Putamen (tissue), 1 donor: ENCODE measurements around the gene TSSK2.
"Not testable (repeated sequence)": the region's sequence is repeated elsewhere in the genome, so short reads cannot be mapped to it uniquely, and the experiment has no call there.

Source experiments
- DNase-seq: peaks from one replicate; pipeline ENCODE4 v3.0.0-alpha.2; 2016; ENCODE audit warnings: low spot score

The TSSK2 gene

DNA sequence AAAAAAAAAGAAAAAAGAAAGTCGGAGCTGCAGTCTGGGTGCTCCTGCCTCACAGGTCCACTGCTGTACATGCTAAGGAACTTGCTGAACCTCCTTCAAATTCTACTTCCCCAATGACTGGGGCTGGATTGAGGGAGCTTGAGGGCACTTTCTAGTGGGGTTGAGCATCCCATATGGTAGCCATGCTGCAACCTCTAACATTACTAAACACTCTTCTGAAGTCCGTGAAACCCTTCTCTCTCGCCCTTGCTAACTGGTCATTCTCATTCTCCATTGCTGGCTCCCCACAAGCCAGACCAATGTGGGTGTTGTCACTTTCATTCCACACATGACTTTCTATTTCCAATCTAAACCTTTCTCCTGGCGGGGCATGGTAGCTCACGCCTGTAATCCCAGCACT lies 12.1 kb downstream of the TSSK2 start:
- DNase-seq, result no peak

DNA sequence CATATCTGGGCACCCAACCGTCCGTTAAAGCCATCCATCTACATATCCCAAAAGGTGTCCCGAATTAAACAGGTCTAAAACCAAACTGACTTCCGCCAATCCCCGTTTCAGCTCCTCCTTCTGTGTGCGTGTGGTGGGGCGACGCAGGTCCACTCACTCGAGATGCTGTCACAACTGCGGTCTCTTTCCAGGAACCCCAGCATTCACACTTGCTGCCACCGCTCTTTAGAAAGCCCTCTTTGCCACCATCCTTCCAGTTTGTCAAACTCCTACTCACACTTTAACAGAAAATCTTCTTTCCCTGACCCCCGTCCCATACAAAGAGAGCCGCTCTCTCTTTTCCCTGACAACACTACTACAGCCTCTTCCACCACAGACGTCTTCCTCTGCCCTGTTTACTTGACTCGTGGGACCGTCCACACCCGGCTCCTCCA lies 12.9 kb downstream of the TSSK2 start:
- no peak for DNase-seq

DNA sequence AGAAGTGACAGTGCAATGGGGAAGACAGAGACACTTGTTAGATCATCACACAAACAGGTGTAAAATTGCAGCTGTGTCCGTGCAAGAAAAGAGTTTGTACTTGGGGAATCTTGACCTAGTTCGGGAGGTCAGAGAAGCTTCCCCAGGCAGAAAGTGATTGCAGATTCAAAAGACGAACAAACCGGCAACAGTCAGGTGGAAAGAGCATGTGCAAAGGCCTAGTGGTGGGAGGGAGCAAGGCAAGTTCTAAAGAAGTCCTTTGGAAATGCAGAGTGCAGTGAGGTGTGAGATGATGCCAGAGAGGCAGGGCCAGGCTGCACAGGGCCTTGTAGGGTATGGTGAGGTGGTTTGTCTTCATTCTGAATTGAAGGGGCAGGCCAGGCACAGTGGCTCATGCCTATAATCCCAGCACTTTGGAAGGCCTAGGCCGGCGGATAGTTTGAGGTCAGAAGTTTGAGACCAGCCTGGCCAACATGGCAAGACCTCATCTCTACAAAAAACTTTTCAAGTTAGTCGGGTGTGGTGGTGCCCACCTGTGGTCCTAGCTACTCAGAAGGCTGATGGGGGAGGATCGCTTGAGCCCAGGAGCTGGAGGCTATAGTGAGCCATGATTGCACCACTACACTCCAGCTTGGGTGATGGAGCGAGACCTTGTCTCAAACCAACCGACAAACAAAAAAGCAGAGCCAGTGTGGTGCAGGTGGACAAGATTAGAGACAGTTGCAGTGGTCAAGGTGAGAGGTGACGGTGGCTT lies 15.3 kb downstream of the TSSK2 start:
- no peak for DNase-seq

DNA sequence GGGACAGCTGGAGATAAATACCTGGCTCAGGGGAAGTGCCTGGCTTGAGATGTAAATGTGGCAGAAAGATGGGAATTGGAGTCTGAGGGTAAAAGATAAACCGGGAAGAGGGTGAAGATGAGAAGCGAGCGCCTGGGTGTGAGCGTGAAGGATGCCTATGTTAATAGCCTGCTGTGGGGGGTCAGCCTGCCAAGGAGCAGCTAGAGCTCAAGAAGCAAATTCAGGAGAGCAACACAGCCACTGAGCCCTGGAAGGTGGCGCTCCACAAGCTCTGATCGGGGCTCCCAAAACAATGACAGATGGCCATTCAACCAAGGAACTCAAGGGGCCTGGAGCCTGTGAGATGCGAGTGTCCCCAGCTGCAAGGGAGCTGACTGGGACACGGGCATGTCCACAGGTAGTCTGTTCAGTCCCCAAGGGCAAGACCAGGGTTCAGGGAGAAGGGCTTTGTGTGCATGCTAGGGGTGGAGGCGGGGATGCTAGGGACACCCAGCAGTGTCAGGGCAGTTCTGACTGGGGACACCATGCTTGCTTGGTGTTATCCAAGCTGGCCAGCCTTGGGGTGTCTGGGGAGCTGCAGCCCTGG lies 16.2 kb downstream of the TSSK2 start:
- no peak for DNase-seq

DNA sequence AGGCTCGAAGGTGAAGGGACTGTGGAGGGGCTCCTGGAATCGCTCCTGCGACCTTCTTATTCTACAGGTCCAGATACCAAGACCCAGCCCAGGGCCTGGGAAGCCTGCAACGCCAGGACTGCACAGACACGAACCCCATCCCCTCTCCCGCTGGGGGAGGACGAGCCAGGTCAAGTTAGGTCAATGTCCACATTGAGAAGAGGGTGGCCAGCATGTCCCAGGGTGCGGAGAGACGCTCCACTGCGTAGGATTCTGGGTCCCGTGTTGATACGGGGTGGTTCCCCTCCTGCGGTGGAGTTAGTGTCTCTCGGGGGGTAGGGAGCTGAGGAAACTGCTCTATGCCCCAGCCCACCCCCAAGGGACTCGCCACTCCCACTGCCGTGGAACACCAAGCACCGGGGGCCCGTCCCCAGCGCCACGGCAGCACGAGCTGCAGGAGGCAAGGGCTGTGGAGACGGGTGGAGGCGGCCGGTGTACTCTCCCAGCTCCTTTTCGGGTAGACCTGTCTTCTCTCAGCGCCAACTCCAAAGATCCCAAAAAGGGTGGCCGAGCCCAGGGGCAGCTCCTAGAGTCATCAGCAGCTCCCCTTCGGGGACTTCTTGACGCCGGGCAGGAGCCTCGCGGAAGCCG lies 17.4 kb downstream of the TSSK2 start:
- no peak for DNase-seq

DNA sequence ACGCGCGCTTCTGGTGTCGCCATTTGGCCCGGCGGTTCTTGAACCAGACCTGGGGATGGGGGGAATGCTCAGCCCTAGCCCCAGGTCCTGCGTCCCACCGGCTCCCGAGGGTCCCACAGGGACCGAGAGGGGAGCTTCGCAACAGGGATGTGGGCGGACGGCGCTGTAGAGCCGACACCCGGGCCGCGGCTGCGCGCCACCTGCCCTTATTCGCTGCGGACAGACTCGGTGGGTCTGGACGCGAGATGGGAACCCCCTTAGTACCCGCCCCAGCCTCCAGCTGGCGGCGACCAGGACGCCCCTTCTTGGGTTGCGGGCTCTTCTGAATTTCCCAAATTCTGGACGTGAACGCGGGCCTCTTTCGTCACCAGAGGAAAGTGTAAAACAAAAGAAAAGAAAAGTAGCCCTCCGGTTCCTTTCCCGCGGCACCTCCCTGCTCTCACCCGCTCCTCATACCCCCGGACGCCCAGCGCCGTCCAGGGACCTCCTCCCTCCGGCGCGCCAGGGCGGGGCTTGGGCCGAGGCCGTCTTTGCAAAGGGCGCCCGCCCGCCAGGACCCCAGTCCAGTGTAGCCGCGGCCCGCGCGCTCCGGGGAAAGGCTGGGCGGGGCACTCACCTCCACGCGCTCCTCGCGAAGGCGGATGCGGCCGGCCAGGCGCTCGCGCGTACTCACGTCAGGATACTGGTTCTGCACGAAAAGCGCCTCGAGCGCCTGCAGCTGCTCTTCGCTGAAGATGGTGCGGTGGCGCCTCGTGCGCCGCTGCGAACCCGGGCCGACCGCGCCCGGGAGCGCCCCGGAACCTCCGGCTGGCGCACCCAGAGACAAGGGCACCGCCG lies 18.2 kb downstream of the TSSK2 start:
- no peak for DNase-seq

DNA sequence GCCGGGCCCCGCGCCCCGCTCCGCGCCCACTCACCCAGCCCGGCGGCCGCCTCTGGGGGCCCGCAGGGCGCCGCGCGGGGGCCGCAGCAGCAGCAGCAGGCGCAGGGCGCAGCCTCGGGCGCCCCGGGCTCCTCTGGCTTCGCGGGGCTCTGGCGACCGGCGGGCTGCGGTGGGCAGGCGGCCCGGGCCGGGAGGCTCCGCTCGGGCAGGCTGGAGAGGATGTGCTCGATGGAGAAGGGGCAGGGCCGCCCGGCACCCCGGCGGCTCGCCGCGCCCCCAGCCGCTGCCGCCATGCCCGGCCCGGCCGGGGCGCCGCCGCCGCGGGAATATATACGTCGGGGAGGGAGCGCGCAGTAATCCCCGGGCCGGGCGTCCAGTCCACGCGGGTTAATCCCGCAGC lies 18.9 kb downstream of the TSSK2 start, which contains the start of gene GSC2:
Gene GSC2, minus strand, starts transcription at position 302 of the 400 bp plus-strand sequence. Its CDS starts 9 bp downstream, at position 293.
- DNase-seq, result no peak

DNA sequence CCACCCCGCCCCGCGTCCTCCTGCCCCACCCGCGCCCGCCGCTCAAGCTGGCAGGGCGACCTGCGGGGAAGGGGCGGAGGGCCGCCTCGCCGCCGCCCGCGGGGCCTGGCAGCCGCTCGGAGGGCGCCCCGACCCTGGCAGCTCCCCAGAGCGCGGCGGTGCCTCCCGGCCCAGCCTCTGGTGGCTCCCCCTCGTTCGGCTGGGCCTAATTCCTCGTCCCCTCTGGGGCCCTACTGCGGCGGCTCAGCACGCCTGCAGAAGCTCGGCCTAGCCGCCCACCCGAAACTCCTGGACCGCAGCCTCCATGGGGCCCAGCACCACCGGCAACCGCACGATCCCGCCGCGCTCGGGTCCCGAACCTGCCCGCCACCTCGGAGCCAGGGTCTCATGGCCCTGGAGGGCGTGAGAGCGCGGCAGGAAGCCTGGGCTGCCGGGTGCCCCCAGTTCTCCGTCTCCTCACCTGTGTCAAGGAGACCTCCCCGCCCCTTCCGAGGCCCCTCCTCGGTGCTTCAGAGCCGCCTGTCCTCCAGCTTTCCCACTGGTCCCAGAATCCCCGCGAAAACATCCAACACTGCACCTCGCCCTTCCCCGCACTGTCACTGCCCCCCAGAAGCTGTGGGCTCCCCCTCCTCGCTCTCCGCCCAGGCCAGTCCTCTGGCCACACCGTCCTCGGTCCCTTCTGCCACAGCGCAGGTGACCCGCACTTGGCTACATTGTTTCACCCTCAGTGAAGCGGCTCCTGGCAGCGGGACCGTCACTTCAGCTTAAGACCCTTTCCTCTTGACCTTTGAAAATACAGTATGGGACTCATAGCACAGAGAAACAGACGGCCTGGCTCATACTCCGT lies 19.6 kb downstream of the TSSK2 start:
- no peak for DNase-seq

DNA sequence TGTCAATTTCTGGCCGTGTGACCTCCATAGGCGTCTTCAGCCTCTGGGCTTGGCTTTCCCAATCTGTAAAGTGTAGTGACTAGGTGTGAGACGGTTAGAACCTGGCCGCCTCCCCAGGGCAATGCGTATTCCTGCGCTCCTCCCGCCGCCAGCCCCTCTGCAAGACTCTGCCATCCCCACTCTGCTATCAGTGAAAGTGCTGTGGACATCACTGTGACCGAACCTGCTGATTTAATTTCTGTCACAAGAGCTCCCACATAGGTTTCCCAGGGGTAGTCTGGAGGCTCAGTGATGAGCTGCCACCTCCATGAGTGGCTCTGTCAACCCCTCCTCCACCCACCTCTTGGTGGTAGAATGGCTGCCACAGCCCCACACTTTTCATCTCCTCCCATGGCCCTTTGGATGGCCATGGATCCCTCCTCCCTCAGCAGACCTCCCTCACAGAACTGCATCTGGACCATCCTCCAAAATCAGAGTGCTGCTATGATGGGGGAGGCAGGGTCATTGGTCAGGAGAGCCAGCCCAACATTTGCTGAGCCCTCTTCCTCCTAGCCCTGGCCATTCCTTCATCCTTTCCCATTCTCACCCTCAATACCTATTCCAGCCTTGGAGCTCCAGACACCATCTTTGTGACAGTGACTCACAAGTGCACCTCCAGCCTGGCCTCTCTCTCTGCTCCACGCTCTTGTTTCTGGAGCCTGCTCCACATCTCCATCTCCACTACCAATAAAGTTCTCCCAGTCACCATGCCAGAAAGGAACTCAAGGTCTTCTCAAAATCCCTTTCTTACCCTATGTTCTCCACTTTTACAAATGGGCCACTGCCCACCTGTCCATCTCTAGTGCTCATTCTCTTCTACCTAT lies 20.5 kb downstream of the TSSK2 start:
- no peak for DNase-seq

DNA sequence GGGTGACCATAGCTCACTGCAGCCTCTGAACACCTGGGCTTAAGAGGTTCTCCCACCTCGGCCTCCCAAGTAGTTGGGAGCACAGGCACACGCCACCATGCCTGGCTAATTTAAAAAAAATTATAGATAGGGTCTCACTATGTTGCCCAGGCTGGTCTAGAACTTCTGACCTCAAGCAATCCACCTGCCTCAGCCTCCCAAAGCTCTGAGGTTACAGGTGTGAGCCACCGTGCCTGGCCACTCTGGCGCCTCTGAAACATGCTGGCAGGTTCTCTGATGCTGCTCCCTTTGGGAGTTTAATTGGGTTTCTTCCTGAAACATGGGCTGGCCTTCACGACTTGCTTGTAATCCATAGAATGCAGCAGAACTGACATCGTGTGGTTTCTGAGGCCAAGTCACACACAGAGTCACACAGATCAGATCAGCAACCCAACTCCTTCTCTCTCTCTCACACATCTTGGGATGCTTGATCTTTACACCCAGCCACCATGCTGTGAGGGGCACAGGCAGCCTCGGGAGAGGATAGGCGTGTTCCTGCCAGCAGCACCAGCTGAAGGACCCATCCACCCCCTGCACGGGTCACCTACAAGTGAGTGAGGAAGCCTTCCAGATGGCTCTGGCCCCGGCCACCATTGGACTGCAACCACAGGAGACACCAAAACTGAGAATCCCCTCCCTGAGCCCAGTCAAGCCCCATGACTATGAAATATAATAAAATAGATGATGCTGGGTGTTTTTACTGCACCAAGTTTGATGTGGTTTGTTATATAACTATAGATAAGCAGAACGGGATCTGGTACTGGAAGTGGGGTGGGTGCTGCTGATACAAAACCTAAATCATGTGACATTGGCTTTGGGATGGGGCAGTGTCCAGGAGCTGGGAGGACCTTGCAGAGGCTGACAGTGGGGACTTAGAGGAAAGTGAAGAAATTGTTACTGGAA lies 22.1 kb downstream of the TSSK2 start:
- DNase-seq, result no peak

DNA sequence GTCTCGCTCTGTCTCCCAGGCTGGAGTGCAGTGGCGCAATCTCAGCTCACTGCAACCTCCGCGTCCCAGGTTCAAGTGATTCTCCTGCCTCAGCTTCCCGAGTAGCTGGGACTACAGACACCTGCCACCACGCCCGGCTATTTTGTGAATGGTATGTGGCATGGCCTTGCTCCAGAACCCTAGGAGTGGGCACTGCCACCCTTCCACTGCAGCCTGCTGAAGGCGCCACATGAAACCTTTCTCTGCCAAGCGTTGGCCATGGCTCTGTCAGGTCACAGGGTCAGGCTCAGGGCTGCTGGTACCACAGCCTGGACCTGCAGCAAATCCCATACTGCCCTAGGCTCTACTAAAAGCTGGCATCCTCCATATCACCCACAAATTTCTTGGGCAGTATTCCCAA lies 25.0 kb downstream of the TSSK2 start:
- not testable (repeated sequence) for DNase-seq

DNA sequence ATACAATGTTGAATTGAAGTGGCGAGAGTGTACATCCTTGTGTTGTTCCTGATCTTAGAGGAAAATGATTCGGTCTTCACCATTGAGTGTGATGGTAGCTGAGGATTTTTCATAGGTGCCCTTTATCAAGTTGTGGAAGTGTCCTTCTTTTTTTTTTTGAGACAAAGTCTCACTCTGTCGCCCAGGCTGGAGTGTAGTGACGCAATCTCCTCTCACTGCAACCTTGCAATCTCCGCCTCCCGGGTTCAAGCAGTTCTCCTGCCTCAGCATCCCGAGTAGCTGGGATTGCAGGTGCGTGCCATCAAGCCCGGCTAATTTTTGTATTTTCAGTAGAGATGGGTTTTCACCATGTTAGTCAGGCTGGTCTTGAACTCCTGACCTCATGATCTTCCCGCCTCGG lies 27.5 kb downstream of the TSSK2 start:
- not testable (repeated sequence) for DNase-seq

DNA sequence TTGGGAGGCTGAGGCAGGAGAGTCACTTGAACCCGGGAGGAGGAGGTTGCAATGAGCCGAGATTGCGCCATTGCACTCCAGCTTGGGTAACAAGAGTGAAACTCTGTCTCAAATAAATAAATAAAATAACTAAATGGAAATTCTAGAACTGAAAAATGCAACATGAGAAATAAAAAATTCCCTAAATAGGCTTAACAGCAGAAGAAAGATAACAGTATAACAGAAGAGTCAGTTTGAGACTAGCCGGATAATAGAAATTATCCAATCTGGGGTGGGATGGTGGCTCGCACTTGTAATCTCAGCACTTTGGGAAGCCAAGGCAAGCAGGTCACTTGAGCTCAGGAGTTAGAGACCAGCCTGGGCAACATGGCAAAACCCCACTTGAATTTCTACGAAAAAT lies 33.3 kb downstream of the TSSK2 start:
- DNase-seq, result no peak

DNA sequence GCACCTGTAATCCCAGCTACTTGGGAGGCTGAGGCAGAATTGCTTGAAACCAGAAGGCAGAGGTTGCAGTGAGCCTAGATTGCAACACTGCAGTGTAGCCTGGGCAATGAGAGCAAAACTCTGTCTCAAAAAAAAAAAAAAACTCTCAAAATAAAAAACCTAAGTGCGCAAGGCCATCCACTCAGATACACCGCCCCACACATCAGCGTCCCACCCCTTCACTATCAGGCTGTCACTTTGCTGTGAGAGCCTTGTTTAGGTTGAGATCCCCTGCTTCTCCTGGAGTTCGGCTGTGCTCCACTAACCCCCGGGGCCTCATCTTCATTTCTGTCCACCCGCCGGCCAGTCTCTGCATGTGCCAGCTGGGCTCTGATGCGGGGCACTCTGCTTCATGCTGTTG lies 35.3 kb downstream of the TSSK2 start:
- no peak for DNase-seq

DNA sequence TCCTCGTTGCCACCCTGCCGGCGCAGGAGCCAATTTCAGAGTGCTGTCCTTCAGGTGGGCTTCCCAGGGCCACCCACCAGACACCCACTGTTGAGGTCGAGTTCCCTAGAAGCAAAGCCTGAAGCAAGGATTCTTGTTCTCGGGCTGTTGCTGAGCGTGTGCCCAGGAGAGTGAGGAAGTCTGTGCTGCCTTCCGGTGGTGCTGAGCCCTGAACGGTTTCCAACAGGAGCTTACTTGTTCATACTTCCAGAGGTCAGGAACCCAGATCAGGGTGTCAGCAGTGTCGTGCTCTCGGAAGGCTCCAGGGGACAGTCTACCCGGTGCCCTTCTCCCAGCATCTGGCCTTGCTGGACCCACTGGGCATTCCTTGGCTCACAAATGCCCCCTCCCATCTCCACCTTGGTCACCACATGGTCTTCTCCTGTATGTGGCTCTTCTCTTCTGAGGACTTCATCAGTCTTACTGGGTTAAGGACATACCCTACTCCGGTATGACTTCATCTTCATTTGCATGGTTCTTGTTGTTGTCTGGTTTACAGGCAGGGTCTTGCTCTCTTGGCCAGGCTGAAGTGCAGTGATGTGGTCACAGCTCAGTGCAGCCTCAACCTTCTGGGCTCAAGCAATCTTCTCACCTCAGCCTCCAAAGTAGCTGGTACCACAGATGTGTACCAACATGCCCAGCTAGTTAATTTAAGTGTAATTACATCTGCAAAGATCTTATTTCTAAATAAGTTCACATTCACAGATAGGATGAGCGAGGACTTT lies 36.2 kb downstream of the TSSK2 start:
- DNase-seq, result no peak

DNA sequence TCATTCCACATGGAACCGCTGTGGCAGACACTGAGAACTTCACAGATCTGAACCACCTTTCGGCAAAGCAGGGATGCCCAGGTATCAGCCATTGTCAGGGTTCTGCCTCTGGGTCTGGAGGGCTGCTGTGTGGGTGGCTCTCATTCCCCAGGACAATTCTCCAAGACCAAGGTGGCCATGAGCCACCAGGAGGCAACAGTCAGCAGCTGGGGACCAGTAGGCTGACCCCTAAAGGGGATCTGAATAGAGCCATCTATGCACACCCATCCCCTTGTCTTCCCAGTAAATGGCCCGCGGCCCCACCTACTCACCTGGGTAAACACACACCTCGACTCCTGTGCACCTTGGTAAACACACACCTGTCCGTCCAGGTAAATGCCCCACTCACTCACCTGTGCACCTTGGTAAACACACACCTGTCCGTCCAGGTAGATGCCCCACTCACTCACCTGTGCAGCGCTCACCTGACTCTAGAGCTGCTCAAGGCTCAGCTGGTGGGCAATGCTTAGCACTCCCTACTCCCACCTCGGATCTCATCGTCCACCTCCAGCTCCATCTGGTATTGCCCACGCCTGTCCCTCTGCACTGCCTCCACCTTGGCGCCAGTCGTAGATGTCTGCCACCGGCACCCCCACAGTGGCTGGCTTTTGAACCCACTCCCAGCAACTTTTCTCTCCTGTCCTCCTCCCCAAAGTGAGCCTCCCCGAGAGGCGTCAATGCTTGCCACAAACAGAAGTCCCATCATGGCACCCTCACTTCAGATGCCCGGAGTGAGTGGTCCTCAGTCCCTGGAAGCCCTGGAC lies 37.2 kb downstream of the TSSK2 start:
- DNase-seq, result no peak
